Gastrocnemius medialis (tissue), 4 donors: Measurements from ENCODE around the gene LRRC1.

Experiments
- CTCF ChIP-seq, 5 experiments: fragments of 450-650 bp in 3 of 5; fragments of 200-600 bp in 2 of 5; sonication (generic) in 2 of 5; IDR thresholded peaks in 4 of 5; conservative IDR thresholded peaks in 1 of 5; 1 replicate in 4 of 5; 2 replicates in 1 of 5; pipeline ENCODE4 v1.5.1; 2016 to 2019; ENCODE audit warnings: antibody characterized with exemption in 5 of 5, mild to moderate bottlenecking in 3 of 5, moderate library complexity in 3 of 5
- POLR2A ChIP-seq, 2 donors: fragments of 450-650 bp; IDR thresholded peaks; one replicate each; pipeline ENCODE4 v1.6.1; 2017; ENCODE audit warnings: antibody characterized with exemption in 2 of 2, mild to moderate bottlenecking in 2 of 2, moderate library complexity in 2 of 2

- TF ChIP-seq CTCF (IDR thresholded peaks at IDR 0.05 in 4 of 5, conservative IDR thresholded peaks at IDR 0.05 in 1 of 5) (no peak), POLR2A (IDR thresholded peaks at IDR 0.05) (no peak)
Observed at GRCh38 chr6:53771785-53772624, 22.8 kb upstream of the LRRC1 start.
